Activated CD8-positive, alpha-beta T cell treated with anti-CD3 and anti-CD28 coated beads for 36 hours (primary cell): Measurements from ENCODE around the gene EHBP1. TPM values are rescaled to one million over a fixed set of nuclear protein-coding genes. Genes with fewer than 3 reads are reported as not detected.

Experiments
- ATAC-seq: fragments of 200-7000 bp; cut with Tn5 transposase; one replicate; pipeline ENCODE4 v1.10.0; 2021; ENCODE audit warnings: mild to moderate bottlenecking, moderate library complexity
- CTCF ChIA-PET: fragments of 350-600 bp; sonication (Branson Sonifier 250); formaldehyde crosslinking; loops from one replicate; lab custom pipeline; 2021; ENCODE audit warnings: antibody characterized with exemption; lab: Charles Lee
- POLR2A ChIA-PET: fragments of 350-600 bp; sonication (Branson Sonifier 250); formaldehyde crosslinking; loops from one replicate; lab custom pipeline; 2021; ENCODE audit warnings: antibody characterized with exemption; lab: Charles Lee
- DNase-seq: peaks from one replicate; pipeline ENCODE4 v3.0.0-alpha.2; 2020
- H3K27ac Mint-ChIP-seq: one replicate; pipeline ENCODE4 v1.8.0; 2021; ENCODE audit warnings: mild to moderate bottlenecking, mixed read lengths
- H3K27me3 Mint-ChIP-seq: one replicate; pipeline ENCODE4 v1.8.0; 2021; ENCODE audit warnings: mixed read lengths
- H3K36me3 Mint-ChIP-seq: one replicate; pipeline ENCODE4 v1.8.0; 2021; ENCODE audit warnings: low read depth, mixed read lengths
- H3K4me1 Mint-ChIP-seq: one replicate; pipeline ENCODE4 v1.8.0; 2021; ENCODE audit warnings: low read depth, mixed read lengths
- H3K4me3 Mint-ChIP-seq: one replicate; pipeline ENCODE4 v1.8.0; 2021; ENCODE audit warnings: mild to moderate bottlenecking, moderate library complexity, mixed read lengths
- H3K9me3 Mint-ChIP-seq: one replicate; pipeline ENCODE4 v1.8.0; 2021; ENCODE audit warnings: mixed read lengths
- intact Hi-C: fragments of 100-400 bp; cut with micrococcal nuclease; formaldehyde crosslinking; loops from one replicate; pipeline ENCODE4 v1.10.0; 2022
- total RNA-seq, 2 experiments: library from RNA; stranded (reverse); gene quantifications; one replicate each; pipeline ENCODE4 v1.2.3, GENCODE V29; 2021
- TF ChIP-seq, protein P1 (sequence below): fragments of 200-600 bp; IDR thresholded peaks from one replicate; pipeline ENCODE4 v1.8.0; 2022; ENCODE audit warnings: antibody characterized with exemption, mild to moderate bottlenecking

The EHBP1 gene
- total RNA-seq, 2 experiments from 2014 or later, result 24.1 to 24.3 TPM

GRCh38 chr2:62826141-62826540, 120.6 kb downstream of the EHBP1 start:
- ATAC-seq (no peak), DNase-seq (no peak)
- TF ChIP-seq, protein P1, sequence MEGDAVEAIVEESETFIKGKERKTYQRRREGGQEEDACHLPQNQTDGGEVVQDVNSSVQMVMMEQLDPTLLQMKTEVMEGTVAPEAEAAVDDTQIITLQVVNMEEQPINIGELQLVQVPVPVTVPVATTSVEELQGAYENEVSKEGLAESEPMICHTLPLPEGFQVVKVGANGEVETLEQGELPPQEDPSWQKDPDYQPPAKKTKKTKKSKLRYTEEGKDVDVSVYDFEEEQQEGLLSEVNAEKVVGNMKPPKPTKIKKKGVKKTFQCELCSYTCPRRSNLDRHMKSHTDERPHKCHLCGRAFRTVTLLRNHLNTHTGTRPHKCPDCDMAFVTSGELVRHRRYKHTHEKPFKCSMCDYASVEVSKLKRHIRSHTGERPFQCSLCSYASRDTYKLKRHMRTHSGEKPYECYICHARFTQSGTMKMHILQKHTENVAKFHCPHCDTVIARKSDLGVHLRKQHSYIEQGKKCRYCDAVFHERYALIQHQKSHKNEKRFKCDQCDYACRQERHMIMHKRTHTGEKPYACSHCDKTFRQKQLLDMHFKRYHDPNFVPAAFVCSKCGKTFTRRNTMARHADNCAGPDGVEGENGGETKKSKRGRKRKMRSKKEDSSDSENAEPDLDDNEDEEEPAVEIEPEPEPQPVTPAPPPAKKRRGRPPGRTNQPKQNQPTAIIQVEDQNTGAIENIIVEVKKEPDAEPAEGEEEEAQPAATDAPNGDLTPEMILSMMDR, result no peak
- intact Hi-C loops, result no loop called here
- POLR2A ChIA-PET, result no interaction called here
- H3K27me3 Mint-ChIP-seq, result no peaks in the 10 kb centered on the region
- CTCF ChIA-PET, result interaction anchor here (0.6 kb wide), 1 partner anchor 25 kb away, joined by 3 read pairs; no protein-coding TSS in a partner anchor
- H3K4me3 Mint-ChIP-seq, result no peak overlapping the region
- H3K9me3 Mint-ChIP-seq, result no peaks in the 10 kb centered on the region
- peaks cover 2% of the 10 kb centered on the region for H3K4me1 Mint-ChIP-seq
- peaks cover 35% of the 10 kb centered on the region for H3K36me3 Mint-ChIP-seq
- H3K27ac Mint-ChIP-seq, result no peak overlapping the region

DNA sequence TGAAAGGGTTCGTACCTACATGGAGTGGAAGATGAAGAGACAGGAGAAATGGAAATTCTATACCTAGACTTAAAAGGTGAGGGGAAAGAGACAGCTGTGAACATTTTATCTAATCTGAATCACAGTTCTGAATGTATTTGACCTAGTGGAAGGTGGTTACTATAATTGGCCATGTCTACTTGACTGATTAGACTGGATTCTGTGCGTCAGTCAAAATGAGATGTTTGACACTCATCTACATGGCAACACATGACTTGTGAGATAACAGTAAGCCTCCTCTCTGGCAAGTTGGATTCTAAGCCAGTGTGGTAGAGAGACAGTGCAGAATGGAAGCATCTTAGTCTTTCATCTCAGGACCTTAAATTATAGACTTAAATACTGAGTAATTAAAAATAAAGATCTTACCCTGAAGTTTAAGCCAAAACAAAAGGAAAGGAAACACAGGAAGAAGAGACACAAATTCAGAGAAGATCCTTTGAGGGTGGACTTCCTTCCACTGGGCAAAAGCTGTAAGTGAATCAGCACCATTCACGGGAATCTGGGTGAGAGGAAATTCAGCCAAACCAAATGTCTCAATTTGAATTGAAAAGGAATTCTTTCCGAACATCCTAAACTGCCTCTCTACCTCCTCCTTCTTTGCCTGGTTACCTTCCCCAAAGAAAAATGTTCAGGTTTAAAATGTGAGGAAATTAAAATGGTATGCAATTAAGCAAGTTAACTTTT, 121.6 kb downstream of the EHBP1 start:
- ChIA-PET CTCF (no interaction called here), POLR2A (no interaction called here)
- peaks cover 38% of the 10 kb centered on the region for H3K36me3 Mint-ChIP-seq
- TF ChIP-seq, protein P1, result no peak
- intact Hi-C loops, result no loop called here
- peaks cover 5% of the 10 kb centered on the region for H3K4me1 Mint-ChIP-seq
- no peak overlapping the region for H3K4me3 Mint-ChIP-seq
- no peaks in the 10 kb centered on the region for H3K9me3 Mint-ChIP-seq
- H3K27me3 Mint-ChIP-seq, result no peaks in the 10 kb centered on the region
- H3K27ac Mint-ChIP-seq, result no peak overlapping the region
- ATAC-seq (no peak), DNase-seq (no peak)

DNA sequence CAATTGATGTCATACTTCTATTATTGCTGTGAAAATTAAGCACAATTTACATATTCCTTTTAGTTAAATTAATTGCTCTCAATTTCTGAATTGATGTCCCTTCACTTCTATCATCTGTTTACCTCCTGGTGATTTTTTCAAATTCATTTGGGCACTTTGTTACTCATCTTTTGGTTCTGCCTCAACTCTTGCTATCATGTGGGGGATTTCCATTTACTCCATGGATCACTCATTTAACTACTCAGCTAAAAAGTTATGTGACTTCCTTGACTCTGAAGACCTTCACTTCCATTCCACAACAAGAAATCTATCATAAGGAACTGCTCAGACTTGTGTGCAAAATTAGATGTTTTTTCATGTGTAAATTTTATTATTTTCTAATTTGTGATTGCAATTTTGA, 126.2 kb downstream of the EHBP1 start:
- H3K4me1 Mint-ChIP-seq, result peaks cover 5% of the 10 kb centered on the region
- peak; percentile 64 for ATAC-seq
- H3K27ac Mint-ChIP-seq, result no peak overlapping the region
- ChIA-PET CTCF (no interaction called here), POLR2A (no interaction called here)
- H3K27me3 Mint-ChIP-seq, result no peaks in the 10 kb centered on the region
- intact Hi-C loops, result no loop called here
- TF ChIP-seq, protein P1, result no peak
- peaks cover 42% of the 10 kb centered on the region for H3K36me3 Mint-ChIP-seq
- peaks cover 1% of the 10 kb centered on the region for H3K9me3 Mint-ChIP-seq
- H3K4me3 Mint-ChIP-seq, result no peak overlapping the region
- no peak for DNase-seq

GRCh38 chr2:62844311-62845090, 139.0 kb downstream of the EHBP1 start:
- no peaks in the 10 kb centered on the region for H3K4me1 Mint-ChIP-seq
- TF ChIP-seq, protein P1, result no peak
- no peak overlapping the region for H3K27ac Mint-ChIP-seq
- intact Hi-C loops, result no loop called here
- POLR2A ChIA-PET, result no interaction called here
- ATAC-seq (no peak), DNase-seq (no peak)
- H3K4me3 Mint-ChIP-seq, result no peak overlapping the region
- CTCF ChIA-PET, result no interaction called here
- H3K9me3 Mint-ChIP-seq, result peaks cover 8% of the 10 kb centered on the region
- peaks cover 13% of the 10 kb centered on the region for H3K36me3 Mint-ChIP-seq
- H3K27me3 Mint-ChIP-seq, result no peaks in the 10 kb centered on the region

DNA sequence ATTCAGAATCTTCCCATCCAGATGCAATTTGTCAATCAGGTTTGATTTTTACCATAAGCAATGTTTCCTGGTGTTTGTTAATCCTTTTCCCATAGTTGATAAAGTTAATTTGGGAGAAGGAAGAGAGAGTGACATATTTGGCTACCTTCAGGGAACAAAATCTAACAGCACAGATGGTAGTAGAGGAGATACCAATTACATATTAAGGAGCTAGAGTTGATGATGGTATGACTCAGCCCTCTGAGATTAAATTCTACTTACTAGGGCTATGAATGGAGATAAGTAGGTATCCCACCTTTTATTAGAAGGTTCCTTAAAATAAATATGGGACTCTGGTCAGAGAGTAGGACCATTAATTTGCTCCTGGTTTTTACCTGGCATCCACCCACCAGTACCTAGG, 139.7 kb downstream of the EHBP1 start:
- Mint-ChIP-seq H3K4me3 (no peak overlapping the region), H3K36me3 (peaks cover 13% of the 10 kb centered on the region), H3K27ac (no peak overlapping the region), H3K9me3 (peaks cover 8% of the 10 kb centered on the region), H3K4me1 (no peaks in the 10 kb centered on the region), H3K27me3 (no peaks in the 10 kb centered on the region)
- TF ChIP-seq, protein P1, result no peak
- intact Hi-C loops, result no loop called here
- ChIA-PET POLR2A (no interaction called here), CTCF (interaction anchor here (1.2 kb wide), 1 partner anchor 57 kb away, joined by 3 read pairs; no protein-coding TSS in a partner anchor)
- ATAC-seq (no peak), DNase-seq (no peak)
